Trophoblast cell (in vitro differentiated cells and primary cell): ENCODE results near the gene ESR1. TPM values are rescaled to one million over a fixed set of nuclear protein-coding genes. Genes with fewer than 3 reads are reported as not detected.

Experiments used
- DNase-seq, 2 donors: peaks; one replicate each; pipeline ENCODE4 v3.0.0-alpha.2; 2016
- H2AFZ ChIP-seq: 2 replicates; pipeline ENCODE4 v1.6.1; 2013; ENCODE audit warnings: low read length, moderate library complexity, mild to moderate bottlenecking; ENCODE audit not compliant: insufficient read depth, poor library complexity
- H2AK5ac ChIP-seq: 2 replicates; pipeline ENCODE4 v1.6.1; 2013; ENCODE audit warnings: mild to moderate bottlenecking, low read length
- H2BK120ac ChIP-seq: 2 replicates; pipeline ENCODE4 v1.6.1; 2013; ENCODE audit warnings: low read length, mild to moderate bottlenecking, moderate library complexity; ENCODE audit not compliant: insufficient read depth, poor library complexity
- H2BK12ac ChIP-seq: 2 replicates; pipeline ENCODE4 v1.6.1; 2013; ENCODE audit warnings: mild to moderate bottlenecking, low read length, moderate library complexity
- H2BK5ac ChIP-seq: 2 replicates; pipeline ENCODE4 v1.6.1; 2013; ENCODE audit warnings: low read length, low read depth, moderate library complexity, mild to moderate bottlenecking; ENCODE audit not compliant: poor library complexity
- H3K14ac ChIP-seq: 2 replicates; pipeline ENCODE4 v1.6.1; 2013; ENCODE audit warnings: mild to moderate bottlenecking, low read length
- H3K18ac ChIP-seq: 2 replicates; pipeline ENCODE4 v1.6.1; 2013; ENCODE audit warnings: mild to moderate bottlenecking, low read length
- H3K23ac ChIP-seq: 2 replicates; pipeline ENCODE4 v1.6.1; 2013; ENCODE audit warnings: low read length
- H3K27ac ChIP-seq: 2 replicates; pipeline ENCODE4 v1.5.1; 2013; ENCODE audit warnings: low read depth, mild to moderate bottlenecking, inconsistent platforms, low read length, moderate library complexity
- H3K27me3 ChIP-seq: 2 replicates; pipeline ENCODE4 v1.6.1; 2013; ENCODE audit warnings: inconsistent platforms, mild to moderate bottlenecking, low read length, moderate library complexity; ENCODE audit not compliant: insufficient read depth
- H3K36me3 ChIP-seq, 2 experiments: 1 replicate in 1 of 2; 2 replicates in 1 of 2; pipeline ENCODE4 v1.6.1; 2013; ENCODE audit warnings: low read length in 2 of 2, mild to moderate bottlenecking in 2 of 2, moderate library complexity in 1 of 2; ENCODE audit not compliant: insufficient read depth in 2 of 2, control insufficient read depth in 1 of 2
- H3K4ac ChIP-seq: 2 replicates; pipeline ENCODE4 v1.6.1; 2013; ENCODE audit warnings: low read depth, mild to moderate bottlenecking, low read length, moderate library complexity
- H3K4me1 ChIP-seq, 2 experiments: 1 replicate in 1 of 2; 2 replicates in 1 of 2; pipeline ENCODE4 v1.6.1; 2013; ENCODE audit warnings: low read length in 2 of 2, mild to moderate bottlenecking in 2 of 2, moderate library complexity in 1 of 2; ENCODE audit not compliant: insufficient read depth in 2 of 2, control insufficient read depth in 1 of 2
- H3K4me2 ChIP-seq: 2 replicates; pipeline ENCODE4 v1.6.1; 2013; ENCODE audit warnings: inconsistent platforms, mild to moderate bottlenecking, low read length, moderate library complexity
- H3K4me3 ChIP-seq: 2 replicates; pipeline ENCODE4 v1.5.1; 2013; ENCODE audit warnings: mild to moderate bottlenecking, low read depth, low read length, inconsistent platforms
- H3K79me1 ChIP-seq: one replicate; pipeline ENCODE4 v1.6.1; 2013; ENCODE audit warnings: low read length
- H3K79me2 ChIP-seq: 2 replicates; pipeline ENCODE4 v1.6.1; 2013; ENCODE audit warnings: low read length, mild to moderate bottlenecking; ENCODE audit not compliant: control insufficient read depth, insufficient read depth, poor library complexity
- H3K9ac ChIP-seq: 2 replicates; pipeline ENCODE4 v1.6.1; 2013; ENCODE audit warnings: mild to moderate bottlenecking, low read length
- H3K9me3 ChIP-seq: 2 replicates; pipeline ENCODE4 v1.6.1; 2013; ENCODE audit warnings: low read depth, mild to moderate bottlenecking, control low read depth, inconsistent platforms, low read length; ENCODE audit not compliant: insufficient read depth
- H4K12ac ChIP-seq: 2 replicates; pipeline ENCODE4 v1.6.1; 2013; ENCODE audit warnings: low read depth, mild to moderate bottlenecking, low read length, moderate library complexity
- H4K8ac ChIP-seq: 2 replicates; pipeline ENCODE4 v1.6.1; 2013; ENCODE audit warnings: low read depth, mild to moderate bottlenecking, low read length, moderate library complexity
- H4K91ac ChIP-seq: one replicate; pipeline ENCODE4 v1.6.1; 2013; ENCODE audit warnings: low read depth, mild to moderate bottlenecking, low read length, moderate library complexity
- WGBS: extraction: QIAGEN DNeasy Blood & Tissue Kit; methylation state at CpG from one replicate; pipeline ENCODE4 v1.1.7; 2013; ENCODE audit warnings: missing lambda C conversion rate; ENCODE audit not compliant: insufficient read length, insufficient coverage; ENCODE audit errors: extremely low coverage; 5-methylcytosine and 5-hydroxymethylcytosine counted together
- polyA plus RNA-seq: library from polyadenylated mRNA; stranded (reverse); fragments of 200-250 nt; gene quantifications from 2 replicates; pipeline ENCODE4 v1.2.3, GENCODE V29; 2013

ESR1 gene
- 0.01 TPM in 2 replicates for polyA plus RNA-seq

DNA sequence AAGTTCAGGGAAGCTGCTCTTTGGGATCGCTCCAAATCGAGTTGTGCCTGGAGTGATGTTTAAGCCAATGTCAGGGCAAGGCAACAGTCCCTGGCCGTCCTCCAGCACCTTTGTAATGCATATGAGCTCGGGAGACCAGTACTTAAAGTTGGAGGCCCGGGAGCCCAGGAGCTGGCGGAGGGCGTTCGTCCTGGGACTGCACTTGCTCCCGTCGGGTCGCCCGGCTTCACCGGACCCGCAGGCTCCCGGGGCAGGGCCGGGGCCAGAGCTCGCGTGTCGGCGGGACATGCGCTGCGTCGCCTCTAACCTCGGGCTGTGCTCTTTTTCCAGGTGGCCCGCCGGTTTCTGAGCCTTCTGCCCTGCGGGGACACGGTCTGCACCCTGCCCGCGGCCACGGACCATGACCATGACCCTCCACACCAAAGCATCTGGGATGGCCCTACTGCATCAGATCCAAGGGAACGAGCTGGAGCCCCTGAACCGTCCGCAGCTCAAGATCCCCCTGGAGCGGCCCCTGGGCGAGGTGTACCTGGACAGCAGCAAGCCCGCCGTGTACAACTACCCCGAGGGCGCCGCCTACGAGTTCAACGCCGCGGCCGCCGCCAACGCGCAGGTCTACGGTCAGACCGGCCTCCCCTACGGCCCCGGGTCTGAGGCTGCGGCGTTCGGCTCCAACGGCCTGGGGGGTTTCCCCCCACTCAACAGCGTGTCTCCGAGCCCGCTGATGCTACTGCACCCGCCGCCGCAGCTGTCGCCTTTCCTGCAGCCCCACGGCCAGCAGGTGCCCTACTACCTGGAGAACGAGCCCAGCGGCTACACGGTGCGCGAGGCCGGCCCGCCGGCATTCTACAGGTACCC is at the start of gene ESR1:
ESR1 (plus strand) TSS at position 170 of the 858 bp plus-strand sequence; CDS start at position 401, 231 bp downstream.
- H3K27me3 ChIP-seq, result peaks cover 31% of the 10 kb centered on the region
- no peak within 1 kb of the TSS for H2AK5ac ChIP-seq
- H3K27ac ChIP-seq, result no peak within 1 kb of the TSS
- no peak within 1 kb of the TSS for H2BK120ac ChIP-seq
- H3K18ac ChIP-seq, result no peak within 1 kb of the TSS
- H4K12ac ChIP-seq, result no peak within 1 kb of the TSS
- no peak within 1 kb of the TSS for H4K8ac ChIP-seq
- peak within 1 kb of the TSS; percentile 56 for H3K4me3 ChIP-seq
- no CpG with 5 or more reads among the region's 73 CpGs for WGBS
- no peak within 1 kb of the TSS for H3K14ac ChIP-seq
- H3K79me1 ChIP-seq, result no peaks in the 10 kb centered on the region
- no peak within 1 kb of the TSS for H3K4ac ChIP-seq
- H2BK12ac ChIP-seq, result no peak within 1 kb of the TSS
- H3K4me1 ChIP-seq, result peaks cover 7 to 8% of the 10 kb centered on the region in 2 experiments
- DNase-seq, result peak; percentile 13 to 60
- no peaks in the 10 kb centered on the region for H3K36me3 ChIP-seq
- no peak within 1 kb of the TSS for H4K91ac ChIP-seq
- no peak within 1 kb of the TSS for H3K9ac ChIP-seq
- H2AFZ ChIP-seq, result no peak within 1 kb of the TSS
- no peak within 1 kb of the TSS for H3K23ac ChIP-seq
- no peaks in the 10 kb centered on the region for H3K9me3 ChIP-seq
- no peaks in the 10 kb centered on the region for H3K79me2 ChIP-seq
- peak within 1 kb of the TSS; percentile 82 for H3K4me2 ChIP-seq
- H2BK5ac ChIP-seq, result no peak within 1 kb of the TSS

DNA sequence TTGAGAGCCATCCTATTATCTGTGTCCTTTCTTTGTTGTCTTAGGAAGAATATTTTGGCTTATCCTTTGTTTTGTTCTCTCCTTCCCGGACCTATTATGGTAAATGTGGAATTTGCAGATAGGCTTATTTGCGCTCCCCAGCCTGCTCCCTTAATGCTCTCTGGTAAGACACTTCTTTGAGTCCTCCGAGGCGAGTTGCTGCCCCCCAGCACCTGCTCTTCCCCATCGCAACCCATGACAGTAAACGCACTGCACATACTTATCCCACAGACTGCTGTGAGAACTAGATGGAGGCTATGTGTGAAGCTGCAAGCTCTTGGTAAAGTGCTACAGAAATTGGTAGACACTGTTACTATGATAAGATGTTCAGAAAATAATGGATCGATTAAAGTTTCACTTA is 47.0 kb upstream of the ESR1 start:
- H3K4ac ChIP-seq, result no peak overlapping the region
- no peak overlapping the region for H2AFZ ChIP-seq
- no peak overlapping the region for H3K4me3 ChIP-seq
- no peak overlapping the region for H2BK120ac ChIP-seq
- H3K4me1 ChIP-seq, result peaks cover 0 to 2% of the 10 kb centered on the region in 2 experiments
- no peak overlapping the region for H3K18ac ChIP-seq
- peaks cover 2% of the 10 kb centered on the region for H3K79me1 ChIP-seq
- no peaks in the 10 kb centered on the region for H3K36me3 ChIP-seq
- H3K14ac ChIP-seq, result no peak overlapping the region
- no peak overlapping the region for H4K91ac ChIP-seq
- H4K8ac ChIP-seq, result no peak overlapping the region
- no peak overlapping the region for H4K12ac ChIP-seq
- no peak overlapping the region for H3K4me2 ChIP-seq
- no peak overlapping the region for H3K23ac ChIP-seq
- WGBS, result no CpG with 5 or more reads among the region's 7 CpGs
- no peak overlapping the region for H3K9ac ChIP-seq
- no peaks in the 10 kb centered on the region for H3K79me2 ChIP-seq
- H2BK5ac ChIP-seq, result no peak overlapping the region
- no peak overlapping the region for H2AK5ac ChIP-seq
- H3K27ac ChIP-seq, result no peak overlapping the region
- H3K27me3 ChIP-seq, result no peaks in the 10 kb centered on the region
- no peak for DNase-seq
- no peak overlapping the region for H2BK12ac ChIP-seq
- no peaks in the 10 kb centered on the region for H3K9me3 ChIP-seq

DNA sequence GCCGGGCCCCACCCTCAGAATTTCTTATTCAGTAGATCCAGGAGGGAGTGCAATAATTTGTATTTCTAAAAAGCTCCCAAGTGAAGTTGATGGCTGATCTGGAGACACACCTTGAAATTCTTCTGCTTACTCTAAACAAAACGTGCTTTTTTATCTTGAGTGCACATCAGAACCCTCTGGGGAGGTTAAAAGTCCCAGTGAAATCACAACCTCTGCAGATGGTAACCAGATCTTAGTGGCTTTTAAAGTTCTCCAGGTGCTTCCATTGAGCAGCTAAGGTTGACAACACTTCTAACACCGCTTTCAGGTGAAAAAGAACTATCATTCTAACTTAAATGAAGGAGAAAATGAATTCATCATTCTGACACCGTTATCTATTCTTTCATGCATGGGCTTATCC is 45.6 kb upstream of the ESR1 start:
- Histone ChIP-seq H3K79me1 (peaks cover 2% of the 10 kb centered on the region), H2BK12ac (no peak overlapping the region)
- WGBS, result no CpG with 5 or more reads among the region's 4 CpGs

DNA sequence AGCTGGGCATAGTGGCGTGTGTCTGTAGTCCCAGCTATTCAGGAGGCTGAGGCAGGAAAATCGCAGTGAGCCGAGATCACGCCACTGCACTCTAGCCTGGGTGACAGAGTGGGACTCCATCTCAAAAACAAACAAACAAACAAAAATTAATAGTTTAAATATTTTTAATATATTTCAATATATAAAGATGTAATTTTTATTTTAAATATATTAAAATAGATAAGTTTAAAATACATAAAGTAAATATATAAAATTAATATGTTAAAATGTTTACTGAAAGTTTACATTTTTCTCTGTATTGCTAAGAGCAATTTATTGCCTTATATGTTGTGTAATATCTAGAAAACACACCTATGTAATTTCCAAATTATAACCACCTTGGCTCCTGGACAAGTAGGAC is 44.7 kb upstream of the ESR1 start:
- Histone ChIP-seq H3K23ac (no peak overlapping the region), H2AFZ (no peak overlapping the region), H3K4me1 (peaks cover 0 to 2% of the 10 kb centered on the region in 2 experiments), H3K27me3 (no peaks in the 10 kb centered on the region), H2AK5ac (no peak overlapping the region), H2BK120ac (no peak overlapping the region), H3K14ac (no peak overlapping the region), H3K79me1 (peaks cover 2% of the 10 kb centered on the region), H2BK5ac (no peak overlapping the region), H3K4me3 (no peak overlapping the region), H4K12ac (no peak overlapping the region), H3K18ac (no peak overlapping the region), H3K9ac (no peak overlapping the region), H3K4ac (no peak overlapping the region), H4K91ac (no peak overlapping the region), H3K79me2 (no peaks in the 10 kb centered on the region), H3K36me3 (no peaks in the 10 kb centered on the region), H3K27ac (no peak overlapping the region), H3K4me2 (no peak overlapping the region), H4K8ac (no peak overlapping the region), H2BK12ac (no peak overlapping the region), H3K9me3 (no peaks in the 10 kb centered on the region)
- DNase-seq, result no peak
- no CpG with 5 or more reads among the region's 4 CpGs for WGBS

More for the DNA sequence above, 45.6 kb upstream of the ESR1 start:
- no peak overlapping the region for H3K4me3 ChIP-seq
- no peak overlapping the region for H3K14ac ChIP-seq
- H2BK120ac ChIP-seq, result no peak overlapping the region
- no peak overlapping the region for H4K12ac ChIP-seq
- H2AFZ ChIP-seq, result no peak overlapping the region
- H2BK5ac ChIP-seq, result no peak overlapping the region
- no peaks in the 10 kb centered on the region for H3K27me3 ChIP-seq
- H3K4me1 ChIP-seq, result peaks cover 0 to 2% of the 10 kb centered on the region in 2 experiments
- H3K9me3 ChIP-seq, result no peaks in the 10 kb centered on the region
- no peak overlapping the region for H2AK5ac ChIP-seq
- no peak overlapping the region for H4K8ac ChIP-seq
- H3K18ac ChIP-seq, result no peak overlapping the region
- no peak overlapping the region for H3K4me2 ChIP-seq
- H3K79me2 ChIP-seq, result no peaks in the 10 kb centered on the region
- peak in 1 of 2 donors; percentile 40 for DNase-seq
- no peak overlapping the region for H3K9ac ChIP-seq
- no peaks in the 10 kb centered on the region for H3K36me3 ChIP-seq
- no peak overlapping the region for H3K4ac ChIP-seq
- H3K27ac ChIP-seq, result no peak overlapping the region
- no peak overlapping the region for H4K91ac ChIP-seq
- H3K23ac ChIP-seq, result no peak overlapping the region
